HL-60 (cell line): ENCODE data around the gene OR2W1.

ENCODE experiments used
- DNase-seq, 2 experiments: peaks; one replicate each; pipeline ENCODE4 v3.0.0-alpha.2; 2010 to 2020; ENCODE audit warnings: low read depth in 1 of 2, low spot score in 1 of 2
- H3K27ac ChIP-seq: fragments of 250-450 bp; sonication (Bioruptor Pico); replicated peaks from 2 replicates; pipeline ENCODE4 v1.5.1; 2020; ENCODE audit warnings: mild to moderate bottlenecking, moderate library complexity
- H3K27me3 ChIP-seq: fragments of 250-450 bp; sonication (Bioruptor Pico); 2 replicates; pipeline ENCODE4 v1.5.1; 2021; ENCODE audit warnings: mild to moderate bottlenecking, moderate library complexity; ENCODE audit not compliant: insufficient read depth, poor library complexity, severe bottlenecking
- H3K4me3 ChIP-seq: replicated peaks from 2 replicates; pipeline ENCODE4 v1.5.1; 2011; ENCODE audit warnings: mild to moderate bottlenecking, control low read depth, low read length; ENCODE audit not compliant: insufficient read depth
- CTCF ChIP-seq: IDR thresholded peaks from one replicate; pipeline ENCODE4 v1.5.1; 2011; ENCODE audit warnings: low read length, control low read depth, inconsistent platforms; ENCODE audit not compliant: insufficient read depth
- GABPA ChIP-seq: IDR thresholded peaks from 2 replicates; pipeline ENCODE4 v1.6.1; 2012; ENCODE audit warnings: low read depth
- POLR2AphosphoS5 ChIP-seq: IDR thresholded peaks from 2 replicates; pipeline ENCODE4 v1.6.1; 2012; ENCODE audit warnings: low read depth
- SPI1 ChIP-seq: IDR thresholded peaks from 2 replicates; pipeline ENCODE4 v1.6.1; 2012; ENCODE audit warnings: low read depth, mild to moderate bottlenecking, borderline replicate concordance
- TF ChIP-seq, protein P1 (sequence below): IDR thresholded peaks from 2 replicates; pipeline ENCODE4 v1.6.1; 2012; ENCODE audit warnings: low read depth; ENCODE audit not compliant: insufficient replicate concordance

The OR2W1 gene

DNA sequence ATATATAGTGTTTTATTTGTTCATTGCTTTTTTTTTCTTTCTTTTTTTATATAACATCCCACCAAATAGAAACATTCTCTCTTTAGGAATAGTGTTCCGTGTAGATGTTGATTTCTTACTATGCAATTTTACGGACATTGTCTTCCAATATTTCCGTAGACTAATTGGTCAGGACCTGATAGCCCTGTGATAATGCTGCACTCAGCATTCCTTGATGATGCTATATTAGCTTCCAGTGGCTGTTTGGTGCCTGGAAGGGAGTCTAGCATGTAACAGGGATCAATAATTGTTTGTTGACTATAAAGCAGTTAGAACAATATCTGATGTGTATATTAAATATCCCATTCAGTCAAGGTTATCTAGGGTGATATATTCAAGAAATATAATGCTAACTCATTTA is 6.7 kb upstream of the OR2W1 start:
- DNase-seq = no peak
- no peak overlapping the region for H3K4me3 ChIP-seq
- H3K27me3 ChIP-seq = peaks cover 2% of the 10 kb centered on the region
- no peak for TF ChIP-seq CTCF
- TF ChIP-seq, protein P1, sequence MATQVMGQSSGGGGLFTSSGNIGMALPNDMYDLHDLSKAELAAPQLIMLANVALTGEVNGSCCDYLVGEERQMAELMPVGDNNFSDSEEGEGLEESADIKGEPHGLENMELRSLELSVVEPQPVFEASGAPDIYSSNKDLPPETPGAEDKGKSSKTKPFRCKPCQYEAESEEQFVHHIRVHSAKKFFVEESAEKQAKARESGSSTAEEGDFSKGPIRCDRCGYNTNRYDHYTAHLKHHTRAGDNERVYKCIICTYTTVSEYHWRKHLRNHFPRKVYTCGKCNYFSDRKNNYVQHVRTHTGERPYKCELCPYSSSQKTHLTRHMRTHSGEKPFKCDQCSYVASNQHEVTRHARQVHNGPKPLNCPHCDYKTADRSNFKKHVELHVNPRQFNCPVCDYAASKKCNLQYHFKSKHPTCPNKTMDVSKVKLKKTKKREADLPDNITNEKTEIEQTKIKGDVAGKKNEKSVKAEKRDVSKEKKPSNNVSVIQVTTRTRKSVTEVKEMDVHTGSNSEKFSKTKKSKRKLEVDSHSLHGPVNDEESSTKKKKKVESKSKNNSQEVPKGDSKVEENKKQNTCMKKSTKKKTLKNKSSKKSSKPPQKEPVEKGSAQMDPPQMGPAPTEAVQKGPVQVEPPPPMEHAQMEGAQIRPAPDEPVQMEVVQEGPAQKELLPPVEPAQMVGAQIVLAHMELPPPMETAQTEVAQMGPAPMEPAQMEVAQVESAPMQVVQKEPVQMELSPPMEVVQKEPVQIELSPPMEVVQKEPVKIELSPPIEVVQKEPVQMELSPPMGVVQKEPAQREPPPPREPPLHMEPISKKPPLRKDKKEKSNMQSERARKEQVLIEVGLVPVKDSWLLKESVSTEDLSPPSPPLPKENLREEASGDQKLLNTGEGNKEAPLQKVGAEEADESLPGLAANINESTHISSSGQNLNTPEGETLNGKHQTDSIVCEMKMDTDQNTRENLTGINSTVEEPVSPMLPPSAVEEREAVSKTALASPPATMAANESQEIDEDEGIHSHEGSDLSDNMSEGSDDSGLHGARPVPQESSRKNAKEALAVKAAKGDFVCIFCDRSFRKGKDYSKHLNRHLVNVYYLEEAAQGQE = no peak
- no peak for TF ChIP-seq GABPA
- TF ChIP-seq POLR2AphosphoS5 = no peak
- no peak for TF ChIP-seq SPI1
- no peak overlapping the region for H3K27ac ChIP-seq

- no peak for TF ChIP-seq SPI1
- TF ChIP-seq, protein P1 = no peak
- no peak for TF ChIP-seq POLR2AphosphoS5
- no peak for TF ChIP-seq GABPA
- no peak for TF ChIP-seq CTCF
- H3K4me3 ChIP-seq = no peak overlapping the region
- no peak for DNase-seq
- peaks cover 5% of the 10 kb centered on the region for H3K27me3 ChIP-seq
- H3K27ac ChIP-seq = no peak overlapping the region
These were observed 9.0 kb downstream of the OR2W1 start for GRCh38 chr6:29035951-29036350.

DNA sequence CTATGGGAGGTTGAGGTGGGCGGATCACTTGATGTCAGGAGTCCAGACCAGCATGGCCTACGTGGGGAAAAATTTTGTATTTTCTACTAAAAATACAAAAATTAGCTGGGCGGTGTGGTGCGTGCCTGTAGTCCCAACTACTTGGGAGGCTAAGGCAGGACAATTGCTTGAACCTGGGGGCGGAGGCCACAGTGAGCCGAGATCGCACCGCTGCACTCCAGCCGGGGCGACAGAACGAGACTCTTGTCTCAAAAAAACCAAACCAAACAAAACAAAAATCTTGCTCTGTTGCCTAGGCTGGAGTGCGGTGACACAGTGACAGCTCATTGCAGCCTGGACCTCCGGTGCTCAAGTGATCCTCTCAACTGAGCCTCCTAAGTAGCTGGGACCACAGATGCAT is 16.2 kb downstream of the OR2W1 start:
- no peak overlapping the region for H3K4me3 ChIP-seq
- H3K27me3 ChIP-seq = no peaks in the 10 kb centered on the region
- no peak overlapping the region for H3K27ac ChIP-seq
- TF ChIP-seq, protein P1 = no peak
- TF ChIP-seq SPI1 (no peak), GABPA (no peak), POLR2AphosphoS5 (no peak), CTCF (no peak)
- DNase-seq = no peak
